GM23248 (cell line): Measurements from ENCODE around the gene DOCK9. TPM values are rescaled to one million over a fixed set of nuclear protein-coding genes. Genes with fewer than 3 reads are reported as not detected.

Source experiments
- DNase-seq: peaks from one replicate; pipeline ENCODE4 v3.0.0-alpha.2; 2015
- H2AFZ ChIP-seq: fragments of 200-600 bp; sonication (generic); 2 replicates; pipeline ENCODE4 v1.6.1; 2016; ENCODE audit warnings: antibody characterized with exemption
- H3F3A ChIP-seq: fragments of 200-600 bp; sonication (generic); 2 replicates; pipeline ENCODE4 v1.6.1; 2016; ENCODE audit warnings: mild to moderate bottlenecking, antibody characterized with exemption, mixed run types; ENCODE audit not compliant: insufficient read depth
- H3K27ac ChIP-seq: fragments of 200-600 bp; sonication (generic); 2 replicates; pipeline ENCODE4 v1.5.1; 2016; ENCODE audit warnings: mild to moderate bottlenecking
- H3K27me3 ChIP-seq: fragments of 200-600 bp; sonication (generic); replicated peaks from 2 replicates; pipeline ENCODE4 v1.6.1; 2016; ENCODE audit warnings: mild to moderate bottlenecking; ENCODE audit not compliant: insufficient read depth
- H3K36me3 ChIP-seq: fragments of 200-600 bp; sonication (generic); 2 replicates; pipeline ENCODE4 v1.6.1; 2016; ENCODE audit warnings: low read depth, mild to moderate bottlenecking
- H3K4me1 ChIP-seq: fragments of 200-600 bp; sonication (generic); 2 replicates; pipeline ENCODE4 v1.6.1; 2016; ENCODE audit warnings: mild to moderate bottlenecking; ENCODE audit not compliant: insufficient read depth
- H3K4me2 ChIP-seq: fragments of 200-600 bp; sonication (generic); one replicate; pipeline ENCODE4 v1.6.1; 2016; ENCODE audit warnings: mild to moderate bottlenecking; ENCODE audit not compliant: unreplicated experiment
- H3K4me3 ChIP-seq: fragments of 200-600 bp; sonication (generic); 2 replicates; pipeline ENCODE4 v1.5.1; 2016; ENCODE audit warnings: mild to moderate bottlenecking
- H3K79me2 ChIP-seq: fragments of 200-600 bp; sonication (generic); 2 replicates; pipeline ENCODE4 v1.6.1; 2016; ENCODE audit warnings: mild to moderate bottlenecking; ENCODE audit not compliant: insufficient read depth
- H3K9ac ChIP-seq: fragments of 200-600 bp; sonication (generic); 2 replicates; pipeline ENCODE4 v1.6.1; 2016; ENCODE audit warnings: mild to moderate bottlenecking
- H3K9me2 ChIP-seq: fragments of 200-600 bp; sonication (generic); 2 replicates; pipeline ENCODE4 v1.6.1; 2016; ENCODE audit warnings: mixed run types, mild to moderate bottlenecking, moderate library complexity; ENCODE audit not compliant: insufficient read depth
- H3K9me3 ChIP-seq: fragments of 200-600 bp; sonication (generic); one replicate; pipeline ENCODE4 v1.6.1; 2017; ENCODE audit warnings: low read depth
- H4K20me1 ChIP-seq: fragments of 200-600 bp; sonication (generic); 2 replicates; pipeline ENCODE4 v1.6.0; 2016; ENCODE audit not compliant: insufficient read depth
- EZH2 ChIP-seq: fragments of 200-600 bp; sonication (generic); IDR thresholded peaks from 2 replicates; pipeline ENCODE4 v1.6.1; 2018; ENCODE audit warnings: antibody characterized with exemption, mild to moderate bottlenecking; ENCODE audit not compliant: insufficient read depth, poor library complexity, severe bottlenecking
- EZH2phosphoT487 ChIP-seq: fragments of 200-600 bp; sonication (generic); IDR thresholded peaks from 2 replicates; pipeline ENCODE4 v1.6.1; 2018; ENCODE audit warnings: antibody characterized with exemption, moderate library complexity, mild to moderate bottlenecking, low read depth; ENCODE audit not compliant: insufficient read depth
- WGBS, 2 experiments: methylation state at CpG; one replicate each; pipeline ENCODE4 v1.1.6; 2015 to 2017; ENCODE audit warnings: low lambda C conversion rate in 2 of 2, low coverage in 1 of 2; ENCODE audit errors: missing lambda C conversion rate in 2 of 2; 5-methylcytosine and 5-hydroxymethylcytosine counted together
- in situ Hi-C: fragments of 300-500 bp; cut with MboI; formaldehyde crosslinking; loops from 2 replicates; pipeline ENCODE4 v1.15.0; 2020
- polyA plus RNA-seq: library from polyadenylated mRNA; unstranded; fragments of >200 nt; fragmentation: Nextera tagmentation; extraction: Ambion mirVana; gene quantifications from 2 replicates; pipeline ENCODE4 v1.2.1, GENCODE V29; 2016
- total RNA-seq: library from RNA; depleted of rRNA; stranded (reverse); fragments of >200 nt; shearing (Covaris generic); gene quantifications from 2 replicates; pipeline ENCODE4 v1.2.3, GENCODE V29; 2014

DOCK9 gene
- total and polyA plus RNA-seq, 2 experiments from 2014 or later, result 3.2 to 21.2 TPM

DNA sequence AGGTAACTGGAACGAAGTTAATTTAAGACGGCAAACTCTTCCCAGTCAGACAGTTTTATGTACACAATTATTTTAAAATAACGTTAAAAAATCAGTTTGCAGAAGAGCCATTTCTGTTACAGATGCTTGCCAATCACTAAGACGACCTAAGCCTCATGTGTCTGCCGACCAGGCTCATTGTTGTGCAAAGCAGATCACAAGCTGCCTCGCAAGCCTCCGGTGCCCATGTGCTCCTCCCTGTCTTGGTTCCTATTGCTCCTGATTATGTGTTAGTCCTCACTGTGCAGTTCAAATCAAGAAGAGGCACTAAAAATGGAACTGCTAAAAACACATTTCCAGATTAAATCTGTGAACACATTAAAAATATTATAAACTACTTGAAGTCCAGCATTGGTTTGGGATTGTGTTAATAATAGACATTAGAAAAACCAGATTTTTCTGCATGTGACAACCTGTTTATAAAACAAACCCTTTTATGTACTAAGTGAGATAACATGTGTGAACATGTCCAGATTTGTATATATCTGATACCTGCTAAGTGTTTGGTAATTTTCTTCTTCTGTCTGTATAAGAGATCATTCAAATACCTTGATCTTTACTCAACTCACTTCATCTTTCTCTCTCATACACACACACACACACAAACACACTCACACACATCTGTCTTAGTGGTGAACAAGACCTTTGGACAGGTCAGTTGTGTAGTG lies 143.5 kb downstream of the DOCK9 start:
- H2AFZ ChIP-seq, result no peak overlapping the region
- H3K4me1 ChIP-seq, result peaks cover 10% of the 10 kb centered on the region
- H3K9me2 ChIP-seq, result no peaks in the 10 kb centered on the region
- no peaks in the 10 kb centered on the region for H3K27me3 ChIP-seq
- H3K79me2 ChIP-seq, result no peaks in the 10 kb centered on the region
- peaks cover 6% of the 10 kb centered on the region; the same call in 1 of the 2 replicates for H3F3A ChIP-seq
- TF ChIP-seq EZH2phosphoT487 (no peak), EZH2 (no peak)
- H3K4me2 ChIP-seq, result no peak overlapping the region
- DNase-seq, result no peak
- H3K36me3 ChIP-seq, result no peaks in the 10 kb centered on the region
- H3K9me3 ChIP-seq, result no peaks in the 10 kb centered on the region
- WGBS, 2 experiments, result 36 to 40% methylated on average over 7 of the region's 7 CpGs
- H3K27ac ChIP-seq, result no peak overlapping the region
- no peak overlapping the region for H3K9ac ChIP-seq
- in situ Hi-C loops, result loop anchor here (25.0 kb wide), 1 partner anchor 372 kb away; no protein-coding TSS in a partner anchor
- no peaks in the 10 kb centered on the region for H4K20me1 ChIP-seq
- H3K4me3 ChIP-seq, result no peak overlapping the region

DNA sequence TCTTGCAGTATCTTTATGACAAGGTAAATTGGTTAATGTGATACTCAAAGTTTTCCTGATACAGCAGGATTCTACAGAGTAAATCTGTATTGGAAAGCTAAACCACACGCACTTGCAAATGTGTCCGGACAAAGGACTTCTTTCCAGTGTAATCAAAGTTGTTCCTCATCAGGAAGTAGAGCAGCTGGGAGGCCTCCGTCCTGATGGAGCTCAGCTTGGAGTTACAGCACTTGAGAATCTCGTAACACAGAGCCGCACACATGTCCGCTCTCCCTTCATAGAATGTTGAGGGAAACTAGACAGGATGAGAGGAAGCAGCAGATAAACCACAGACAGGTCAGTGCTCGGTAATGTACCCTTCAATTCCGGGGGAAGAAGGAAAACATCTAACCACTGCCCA lies 146.6 kb downstream of the DOCK9 start:
- TF ChIP-seq EZH2, result no peak
- no peak for TF ChIP-seq EZH2phosphoT487
- H3F3A ChIP-seq, result no peaks in the 10 kb centered on the region
- in situ Hi-C loops, result loop anchor here (25.0 kb wide), 1 partner anchor 369 kb away; no protein-coding TSS in a partner anchor

GRCh38 chr13:98829541-98829940 lies 148.3 kb downstream of the DOCK9 start:
- Histone ChIP-seq H3K9ac (no peak overlapping the region), H3K9me2 (no peaks in the 10 kb centered on the region), H3K27ac (no peak overlapping the region), H3K9me3 (no peaks in the 10 kb centered on the region), H3K4me2 (no peak overlapping the region), H4K20me1 (no peaks in the 10 kb centered on the region), H3K79me2 (no peaks in the 10 kb centered on the region), H3K4me3 (no peak overlapping the region), H3K36me3 (no peaks in the 10 kb centered on the region), H2AFZ (no peak overlapping the region), H3F3A (0 out of 2 replicates have a peak, but pooled peaks cover 3% of the 10 kb centered on the region), H3K4me1 (peaks cover 7% of the 10 kb centered on the region; the same call in 1 of the 2 replicates), H3K27me3 (no peaks in the 10 kb centered on the region)
- TF ChIP-seq EZH2 (no peak), EZH2phosphoT487 (no peak)
- DNase-seq, result no peak
- in situ Hi-C loops, result loop anchor here (25.0 kb wide), 1 partner anchor 367 kb away; no protein-coding TSS in a partner anchor
- 76 to 79% methylated on average over 5 of the region's 5 CpGs for WGBS, 2 experiments

More for the DNA sequence above, 146.6 kb downstream of the DOCK9 start:
- 96% methylated on average over 8 of the region's 8 CpGs for WGBS, 2 experiments
- no peak overlapping the region for H3K4me2 ChIP-seq
- H3K4me1 ChIP-seq, result no peaks in the 10 kb centered on the region
- no peaks in the 10 kb centered on the region for H3K27me3 ChIP-seq
- no peak overlapping the region for H2AFZ ChIP-seq
- H3K9ac ChIP-seq, result no peak overlapping the region
- H3K4me3 ChIP-seq, result no peak overlapping the region
- H4K20me1 ChIP-seq, result no peaks in the 10 kb centered on the region
- no peaks in the 10 kb centered on the region for H3K9me3 ChIP-seq
- no peaks in the 10 kb centered on the region for H3K36me3 ChIP-seq
- H3K27ac ChIP-seq, result no peak overlapping the region
- H3K9me2 ChIP-seq, result no peaks in the 10 kb centered on the region
- no peak for DNase-seq
- no peaks in the 10 kb centered on the region for H3K79me2 ChIP-seq

- Histone ChIP-seq H3K36me3 (no peaks in the 10 kb centered on the region), H3K4me1 (peaks cover 9% of the 10 kb centered on the region; the same call in 1 of the 2 replicates), H4K20me1 (no peaks in the 10 kb centered on the region), H3K4me3 (no peak overlapping the region), H2AFZ (no peak overlapping the region), H3K9me3 (no peaks in the 10 kb centered on the region), H3K4me2 (no peak overlapping the region), H3K27ac (no peak overlapping the region), H3K9ac (no peak overlapping the region), H3F3A (0 out of 2 replicates have a peak, but pooled peaks cover 4% of the 10 kb centered on the region), H3K27me3 (no peaks in the 10 kb centered on the region), H3K79me2 (no peaks in the 10 kb centered on the region), H3K9me2 (no peaks in the 10 kb centered on the region)
- in situ Hi-C loops, result loop anchor here (25.0 kb wide), 1 partner anchor 366 kb away; no protein-coding TSS in a partner anchor
- TF ChIP-seq EZH2phosphoT487 (no peak), EZH2 (no peak)
- no peak for DNase-seq
- WGBS, 2 experiments, result 95 to 100% methylated on average over 2 of the region's 2 CpGs
These were observed 149.2 kb downstream of the DOCK9 start for GRCh38 chr13:98828614-98829013.
